Caki2 (cell line): ENCODE data around the gene ECHDC1. TPM values are rescaled to one million over a fixed set of nuclear protein-coding genes. Genes with fewer than 3 reads are reported as not detected.
"Not testable (repeated sequence)": the region's sequence is repeated elsewhere in the genome, so short reads cannot be mapped to it uniquely, and the experiment has no call there.

Source experiments
- DNase-seq: peaks from one replicate; pipeline ENCODE4 v3.0.0-alpha.2; 2015; ENCODE audit warnings: low read depth
- in situ Hi-C: cut with HindIII; loops from 2 replicates; pipeline ENCODE4 v1.10.0; 2016; ENCODE audit warnings: low sequenced_read_pairs, low pct_unique_long_range_greater_than_20kb, mixed read lengths
- total RNA-seq: library from RNA; depleted of rRNA; stranded (reverse); fragments of >200 nt; shearing (Covaris generic); gene quantifications from 2 replicates; pipeline ENCODE4 v1.2.3, GENCODE V29; 2014; ENCODE audit warnings: low replicate concordance

The ECHDC1 gene
- total RNA-seq, 1 experiment from 2014 or later, result 20.0 TPM

DNA sequence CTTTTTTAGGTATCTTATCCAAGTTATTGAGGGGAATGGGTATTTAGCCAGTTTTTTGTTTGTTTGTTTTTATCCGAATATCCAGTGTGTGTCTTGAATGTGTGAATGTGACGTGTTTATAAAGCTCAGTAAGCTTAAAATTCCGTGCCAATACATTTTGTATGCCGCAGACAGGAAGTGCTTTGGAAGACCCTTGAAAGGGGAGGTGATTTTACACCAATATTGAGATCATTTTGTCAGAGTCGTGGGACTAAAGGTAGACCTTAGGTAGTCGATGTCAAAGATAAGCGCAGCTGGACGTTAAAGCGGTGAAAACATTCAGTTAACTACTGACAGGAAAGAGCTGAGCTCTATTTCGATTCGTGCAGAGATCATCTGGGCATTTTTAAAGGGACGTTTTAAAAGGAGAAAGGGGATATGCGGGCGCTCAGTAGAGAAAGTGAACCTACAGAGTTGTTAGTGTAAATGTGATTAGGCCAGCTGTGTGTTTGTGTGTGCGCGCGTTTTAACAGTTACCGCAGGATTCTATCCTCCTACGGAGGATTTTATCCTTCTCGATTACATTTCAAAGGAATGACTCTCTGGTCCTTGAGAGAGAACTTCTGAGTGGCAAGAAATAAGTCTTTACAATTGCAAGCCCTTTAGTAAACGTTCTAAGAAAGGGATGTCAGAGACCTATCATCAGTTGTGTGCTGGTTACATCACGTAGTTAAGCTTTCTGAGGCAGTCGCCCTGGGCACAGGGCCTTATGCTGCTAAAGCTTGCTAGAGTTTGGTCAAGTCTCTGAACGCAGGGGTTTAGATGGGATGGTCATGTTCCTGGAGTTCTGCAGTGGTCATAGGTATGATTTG lies 625 bp upstream of the ECHDC1 start:
- DNase-seq, result peak; percentile 45
- in situ Hi-C loops, result no loop called here

DNA sequence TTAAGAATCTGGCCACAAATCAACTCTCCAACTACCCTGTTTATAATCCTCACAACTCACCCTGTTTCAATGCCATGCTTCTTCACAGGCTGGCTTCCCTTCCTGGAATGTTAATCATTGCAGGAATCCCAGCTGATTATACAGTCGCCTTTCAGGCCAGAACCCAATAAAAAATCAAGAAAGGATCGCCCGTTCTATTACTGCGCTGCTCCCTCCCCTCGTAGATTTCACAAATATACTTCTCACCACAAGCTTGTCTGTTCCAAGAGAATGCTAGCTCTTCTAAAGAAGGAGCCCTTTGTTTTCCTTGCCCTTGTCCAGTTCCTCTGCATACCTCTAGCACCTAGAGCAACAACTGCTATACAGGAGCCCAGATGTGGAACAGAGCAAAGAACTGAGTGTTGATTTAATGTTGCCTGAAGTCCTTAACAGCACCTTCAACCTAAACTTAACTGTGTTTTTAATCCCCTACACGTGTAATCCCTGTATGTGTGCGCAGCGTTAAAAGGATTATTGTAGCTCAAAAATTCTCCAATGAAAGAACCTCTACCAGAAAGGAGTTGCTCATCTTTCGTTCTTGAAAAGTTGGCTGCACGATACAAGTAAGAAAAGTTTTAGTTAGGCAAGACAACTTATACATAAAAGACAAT lies 988 bp downstream of the ECHDC1 start:
- peak; percentile 65 for DNase-seq
- in situ Hi-C loops, result no loop called here

DNA sequence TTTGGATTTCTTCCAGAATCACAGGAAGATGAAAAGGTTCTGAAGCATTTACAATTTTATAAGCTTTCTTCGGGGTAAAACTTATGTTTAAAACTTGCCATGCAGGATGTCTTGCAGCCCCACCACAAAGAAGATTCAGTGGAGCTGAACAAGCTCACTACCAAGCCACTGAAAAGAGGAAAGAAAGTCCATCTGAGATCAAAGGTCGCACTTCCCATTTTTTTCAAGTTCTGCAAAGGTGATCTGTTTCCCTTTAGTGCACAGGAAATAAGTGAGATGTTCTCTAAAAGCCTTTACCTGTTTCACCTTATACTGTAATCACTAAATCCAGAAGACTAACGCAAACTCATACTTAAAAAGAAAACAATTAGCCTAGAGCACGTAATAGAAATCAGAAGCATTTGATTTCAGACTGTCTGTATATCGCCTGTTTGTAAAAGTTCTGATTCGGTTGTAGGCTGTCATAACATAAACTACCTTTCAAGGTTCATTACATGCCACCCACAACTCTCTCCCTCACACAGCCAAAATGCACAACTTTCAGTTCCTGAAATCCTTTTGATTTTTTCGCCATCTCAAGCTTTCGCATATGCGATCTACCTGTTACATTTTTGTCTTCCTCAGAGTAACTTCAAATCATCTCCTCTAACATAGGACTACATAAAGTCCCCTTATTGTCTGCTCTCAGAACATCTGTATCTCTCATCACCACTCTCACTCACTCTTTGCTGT lies 1.8 kb downstream of the ECHDC1 start:
- in situ Hi-C loops, result no loop called here
- no peak for DNase-seq

DNA sequence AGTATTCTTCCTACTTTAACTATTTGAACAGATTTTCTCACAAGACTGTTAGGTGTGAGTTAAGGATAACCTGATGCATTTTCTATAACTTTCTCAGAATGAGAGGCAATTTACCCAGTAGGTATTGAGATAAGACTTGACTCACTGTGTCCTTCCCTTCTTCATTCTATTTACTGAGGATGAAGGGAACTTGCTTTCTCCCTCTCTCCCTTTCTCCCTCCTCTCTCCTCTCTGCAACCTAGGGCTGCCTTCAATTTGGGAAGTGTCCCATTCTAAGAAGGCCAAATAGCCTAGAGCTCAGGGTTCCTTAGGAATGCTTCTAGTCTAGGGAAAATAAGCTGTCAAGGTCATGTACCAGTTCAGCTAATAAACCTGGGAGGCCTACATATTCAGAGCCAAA lies 3.2 kb downstream of the ECHDC1 start:
- in situ Hi-C loops, result no loop called here

DNA sequence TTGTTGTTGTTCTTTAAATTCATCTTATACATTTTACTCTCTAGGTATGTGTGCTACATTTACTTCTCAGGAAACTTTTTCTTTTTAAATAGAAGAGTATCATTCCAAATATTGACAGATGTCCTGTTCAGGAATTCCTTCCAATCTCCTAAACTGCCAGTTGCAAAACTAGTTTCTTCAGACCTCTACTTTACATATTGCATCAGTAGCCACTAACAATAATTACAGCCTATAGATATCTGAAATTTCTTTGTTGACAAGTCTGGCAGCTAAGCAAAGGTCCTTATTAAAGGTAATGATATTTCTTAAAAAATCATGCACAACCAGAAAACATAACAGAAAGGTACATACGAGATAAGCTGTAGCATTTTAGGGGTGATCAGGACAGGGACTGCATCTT lies 4.5 kb downstream of the ECHDC1 start:
- in situ Hi-C loops, result no loop called here
- no peak for DNase-seq

More for the DNA sequence above, 3.2 kb downstream of the ECHDC1 start:
- DNase-seq, result no peak

GRCh38 chr6:127332383-127332961 lies 10.9 kb downstream of the ECHDC1 start:
- in situ Hi-C loops, result no loop called here

DNA sequence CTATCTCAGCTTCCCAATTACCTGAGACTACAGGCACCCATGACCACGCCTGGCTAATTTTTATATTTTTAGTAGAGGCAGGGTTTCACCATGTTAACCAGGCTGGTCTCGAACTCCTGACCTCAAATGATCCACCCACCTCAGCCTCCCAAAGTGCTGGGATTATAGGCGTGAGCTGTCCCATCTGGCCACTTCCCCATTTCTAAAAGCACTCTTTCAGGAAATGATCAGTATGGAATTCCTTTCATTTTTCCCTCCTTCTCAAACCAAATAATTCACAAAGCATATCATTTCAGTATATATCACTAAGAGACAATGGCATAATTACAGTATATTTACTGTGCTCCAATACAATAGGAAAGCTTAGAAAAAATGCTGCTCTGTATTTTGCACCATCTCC lies 12.2 kb downstream of the ECHDC1 start:
- in situ Hi-C loops, DNase-seq: not testable (repeated sequence)

More at GRCh38 chr6:127332383-127332961, 10.9 kb downstream of the ECHDC1 start:
- DNase-seq, result no peak

GRCh38 chr6:127328043-127328609 lies 15.3 kb downstream of the ECHDC1 start:
- no peak for DNase-seq
- in situ Hi-C loops, result no loop called here

GRCh38 chr6:127319686-127320085 lies 23.7 kb downstream of the ECHDC1 start:
- no peak for DNase-seq
- in situ Hi-C loops, result no loop called here

DNA sequence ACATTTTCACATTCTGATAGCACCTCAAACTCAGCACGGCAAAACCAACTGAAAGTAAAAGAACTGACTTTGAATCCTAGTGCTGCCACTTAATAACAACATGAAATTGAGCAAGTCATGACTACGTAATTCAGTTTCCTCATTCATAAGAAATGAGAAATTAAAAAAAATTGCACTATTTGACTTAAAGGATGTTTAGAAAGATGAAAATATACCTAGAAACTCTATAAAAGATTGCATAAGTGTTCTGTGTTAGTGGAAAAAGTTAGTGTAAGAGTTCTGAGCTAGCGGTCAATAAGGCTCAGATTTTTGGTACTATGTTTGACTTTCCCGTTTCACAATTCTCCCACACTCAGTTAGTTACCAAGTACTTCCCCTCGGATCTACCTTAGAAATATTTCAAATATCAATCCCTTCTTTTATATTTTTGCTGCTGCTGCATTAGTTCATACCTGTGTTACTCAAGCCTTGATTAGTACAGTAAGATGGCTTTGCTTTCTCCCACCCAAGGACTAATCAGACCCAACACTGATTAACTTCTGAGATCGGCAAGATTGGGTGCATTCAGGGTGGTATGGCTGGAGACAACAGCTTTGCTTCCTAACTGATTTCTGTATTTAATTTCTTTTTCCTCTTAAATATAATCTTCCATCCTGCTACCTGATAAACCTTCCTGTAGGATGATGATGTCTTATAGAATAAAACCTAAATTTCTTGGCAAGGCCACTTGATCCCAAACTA lies 25.9 kb downstream of the ECHDC1 start:
- DNase-seq, result no peak
- in situ Hi-C loops, result no loop called here

- in situ Hi-C loops, result no loop called here
Measured at GRCh38 chr6:127305741-127306140, 37.7 kb downstream of the ECHDC1 start.

GRCh38 chr6:127303917-127304316 lies 39.5 kb downstream of the ECHDC1 start:
- DNase-seq, result no peak
- in situ Hi-C loops, result no loop called here

More at GRCh38 chr6:127305741-127306140, 37.7 kb downstream of the ECHDC1 start:
- DNase-seq, result no peak

DNA sequence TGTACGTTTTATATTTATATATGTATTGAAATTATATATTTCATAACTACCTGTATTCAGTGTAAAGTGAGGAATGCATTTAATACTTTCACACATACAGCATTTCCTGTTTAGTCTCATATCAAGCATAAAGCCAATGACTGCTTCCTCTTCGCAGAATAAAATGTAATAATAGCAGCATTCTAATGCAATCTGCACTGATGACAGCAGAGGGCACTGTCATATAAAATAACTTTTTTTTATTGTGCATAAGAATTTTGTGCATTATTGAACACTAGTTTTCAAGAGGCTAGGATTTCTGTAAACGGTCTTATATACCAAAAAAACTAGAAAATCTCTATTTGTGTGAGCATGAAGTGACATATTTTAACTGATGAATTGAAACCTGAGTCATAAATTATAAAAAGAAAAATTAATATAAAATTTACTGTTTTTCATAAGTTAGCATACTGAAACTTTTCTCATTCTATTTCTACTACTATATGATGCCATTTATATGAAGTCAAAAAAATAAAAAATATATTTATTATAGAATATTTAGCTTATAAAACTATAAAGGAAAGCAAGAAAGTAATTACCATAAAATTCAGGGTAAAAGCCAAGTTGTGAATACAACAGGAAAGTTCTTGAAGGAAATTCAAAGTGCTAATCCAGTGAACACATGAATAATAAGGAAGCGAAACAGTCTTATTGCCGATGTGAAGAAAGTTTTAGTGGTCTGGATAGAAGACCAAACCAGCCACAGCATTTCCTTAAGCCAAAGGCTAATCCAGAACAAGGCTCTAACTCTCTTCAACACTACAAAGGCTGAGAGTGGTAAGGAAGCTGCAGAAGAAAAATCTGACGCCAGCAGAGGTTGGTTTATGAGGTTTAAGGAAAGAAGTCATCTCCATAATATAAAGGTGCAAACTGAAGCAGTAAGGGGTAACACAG lies 40.4 kb downstream of the ECHDC1 start:
- peak; percentile 51 for DNase-seq
- in situ Hi-C loops, result no loop called here

- in situ Hi-C loops, result no loop called here
- DNase-seq, result no peak
Measured at GRCh38 chr6:127301199-127301700, 42.2 kb downstream of the ECHDC1 start.

DNA sequence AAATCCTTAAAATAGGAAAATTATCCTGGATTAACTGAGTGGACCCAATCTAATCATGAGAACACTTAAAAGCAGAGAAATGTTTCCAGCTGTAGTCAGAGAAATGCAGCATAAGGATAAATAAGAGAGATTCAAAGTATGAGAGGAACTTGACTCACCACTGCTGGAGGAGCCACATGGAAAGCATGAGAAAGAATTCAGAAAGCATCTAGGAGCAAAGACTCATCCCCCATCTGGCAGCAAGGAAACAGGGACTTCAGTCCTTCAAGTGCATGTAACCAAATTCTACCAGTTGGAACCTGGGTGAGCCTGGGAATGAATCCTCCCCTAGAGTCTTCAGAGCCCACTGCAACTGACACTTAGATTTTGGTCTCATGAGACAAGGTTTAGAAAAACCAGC lies 43.0 kb downstream of the ECHDC1 start:
- in situ Hi-C loops, result no loop called here
- DNase-seq, result no peak

DNA sequence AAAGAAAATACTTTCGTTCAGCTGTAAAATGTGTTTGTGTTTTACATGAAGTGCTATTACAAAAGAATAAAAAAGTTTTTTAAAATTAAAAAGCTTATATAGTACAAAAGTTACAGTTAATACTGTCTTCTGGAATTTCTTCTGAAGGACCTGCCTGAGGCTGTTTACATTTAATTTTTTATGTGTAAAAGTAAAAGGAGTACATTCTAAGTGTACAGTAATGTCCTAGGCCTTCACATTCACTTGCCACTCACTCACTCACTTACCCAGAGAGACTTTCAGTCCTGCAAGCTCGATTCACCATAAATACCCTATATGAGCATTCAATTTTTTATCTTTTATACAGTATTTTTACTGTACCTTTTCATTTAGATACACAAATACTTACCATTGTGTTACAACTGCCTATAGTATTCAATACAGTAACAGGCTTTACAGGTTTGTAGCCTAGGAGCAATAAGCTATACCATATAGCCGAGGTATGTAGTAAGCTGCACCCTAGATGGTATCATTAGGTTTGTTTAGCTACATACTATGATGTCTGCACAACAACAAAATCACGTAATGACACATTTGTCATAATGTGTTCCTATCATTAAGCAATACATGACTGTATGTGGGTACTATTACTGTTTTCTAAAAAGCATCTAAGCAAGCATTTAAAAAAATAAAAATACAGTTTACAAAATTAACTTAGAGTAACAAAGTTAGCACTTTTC lies 43.7 kb downstream of the ECHDC1 start:
- DNase-seq, result no peak
- in situ Hi-C loops, result no loop called here
